ENCODE data around the gene SCG5. TPM values are rescaled to one million over a fixed set of nuclear protein-coding genes. Genes with fewer than 3 reads are reported as not detected.

SCG5 gene
- total and polyA plus RNA-seq, 2 of the 13 experiments (the other 11 are each of a cell fraction or from before 2014, with no cell fraction given): 2.3 to 3.5 TPM

GRCh38 chr15:32700501-32701150, 59.1 kb downstream of the SCG5 start (continued):
- TF ChIP-seq SP4 (CRISPR knock-in tag; IDR thresholded peaks at IDR 0.05): no peak
- no peak for TF ChIP-seq ZNF788 (CRISPR knock-in tag; IDR thresholded peaks at IDR 0.05; ENCODE audit: borderline replicate concordance)
- TF ChIP-seq WIZ (CRISPR knock-in tag; IDR thresholded peaks at IDR 0.05): no peak
- no peak for TF ChIP-seq ZFP36L1 (CRISPR knock-in tag; IDR thresholded peaks at IDR 0.05)
- 0 out of 2 replicates have a peak, but pooled peaks have one; percentile 22 for TF ChIP-seq BCL6 (CRISPR knock-in tag; IDR thresholded peaks at IDR 0.05)
- no peak for TF ChIP-seq ZNF784 (CRISPR knock-in tag; IDR thresholded peaks at IDR 0.05; ENCODE audit: borderline replicate concordance)
- peak; percentile 54 for TF ChIP-seq NFYB (CRISPR knock-in tag; IDR thresholded peaks at IDR 0.05)
- peak; percentile 29; the same call in 1 of the 2 replicates for TF ChIP-seq FOXJ3 (CRISPR knock-in tag; IDR thresholded peaks at IDR 0.05; ENCODE audit: borderline replicate concordance)
- no peak for TF ChIP-seq PHF8 (CRISPR knock-in tag; IDR thresholded peaks at IDR 0.05)
- TF ChIP-seq PAXIP1 (CRISPR knock-in tag; conservative IDR thresholded peaks at IDR 0.05): peak; percentile 70
- TF ChIP-seq ZSCAN30 (CRISPR knock-in tag; IDR thresholded peaks at IDR 0.05): no peak
- TF ChIP-seq HNF4A (CRISPR knock-in tag; IDR thresholded peaks at IDR 0.05): peak; percentile 75
- no peak for TF ChIP-seq YEATS2 (CRISPR knock-in tag; IDR thresholded peaks at IDR 0.05; ENCODE audit: borderline replicate concordance)
- TF ChIP-seq RERE (CRISPR knock-in tag; IDR thresholded peaks at IDR 0.05; ENCODE audit: low read depth): 0 out of 2 replicates have a peak, but pooled peaks have one; percentile 18
- TF ChIP-seq TEAD3 (CRISPR knock-in tag; optimal IDR thresholded peaks at IDR 0.05; ENCODE audit: borderline replicate concordance): peak; percentile 27
- 0 out of 2 replicates have a peak, but pooled peaks have one; percentile 14 for TF ChIP-seq ZMYM3 (CRISPR knock-in tag; IDR thresholded peaks at IDR 0.05)
- TF ChIP-seq ZNF772 (CRISPR knock-in tag; IDR thresholded peaks at IDR 0.05): no peak
- TF ChIP-seq FOXK1 (CRISPR knock-in tag; IDR thresholded peaks at IDR 0.05; ENCODE audit: borderline replicate concordance, low read depth): 0 out of 2 replicates have a peak, but pooled peaks have one; percentile 58
- no peak for TF ChIP-seq IRF9 (CRISPR knock-in tag; IDR thresholded peaks at IDR 0.05; ENCODE audit: borderline replicate concordance)
